Hepatocyte (in vitro differentiated cells): Measurements from ENCODE around the gene CAVIN1. TPM values are rescaled to one million over a fixed set of nuclear protein-coding genes. Genes with fewer than 3 reads are reported as not detected.
A peak's percentile ranks its signal among the peaks of the same experiment; 100 is the strongest.

Source experiments
- DNase-seq: peaks from one replicate; pipeline ENCODE4 v3.0.0-alpha.2; 2016; ENCODE audit warnings: low spot score
- H2AFZ ChIP-seq: fragments of 200-600 bp; sonication (generic); 2 replicates; pipeline ENCODE4 v1.6.0; 2016; ENCODE audit warnings: antibody characterized with exemption, mild to moderate bottlenecking
- H3K27ac ChIP-seq: fragments of 200-600 bp; sonication (generic); 2 replicates; pipeline ENCODE4 v1.5.1; 2016; ENCODE audit warnings: mild to moderate bottlenecking
- H3K27me3 ChIP-seq: fragments of 200-600 bp; sonication (generic); 2 replicates; pipeline ENCODE4 v1.6.1; 2016
- H3K36me3 ChIP-seq: fragments of 200-600 bp; sonication (generic); replicated peaks from 2 replicates; pipeline ENCODE4 v1.5.1; 2016; ENCODE audit warnings: low read depth; ENCODE audit not compliant: insufficient read depth
- H3K4me1 ChIP-seq: fragments of 200-600 bp; sonication (generic); 2 replicates; pipeline ENCODE4 v1.5.1; 2016; ENCODE audit warnings: mild to moderate bottlenecking, moderate library complexity; ENCODE audit not compliant: insufficient read depth
- H3K4me2 ChIP-seq: fragments of 200-600 bp; sonication (generic); 2 replicates; pipeline ENCODE4 v1.6.0; 2016
- H3K4me3 ChIP-seq: fragments of 200-600 bp; sonication (generic); 2 replicates; pipeline ENCODE4 v1.5.1; 2016; ENCODE audit warnings: mild to moderate bottlenecking
- H3K79me2 ChIP-seq: fragments of 200-600 bp; sonication (generic); 2 replicates; pipeline ENCODE4 v1.6.0; 2017; ENCODE audit warnings: mild to moderate bottlenecking
- H3K9me2 ChIP-seq: fragments of 200-600 bp; sonication (generic); replicated peaks from 2 replicates; pipeline ENCODE4 v1.6.0; 2017; ENCODE audit warnings: mild to moderate bottlenecking; ENCODE audit not compliant: insufficient read depth
- H3K9me3 ChIP-seq: fragments of 200-600 bp; sonication (generic); 2 replicates; pipeline ENCODE4 v1.5.1; 2016; ENCODE audit warnings: low read depth, mild to moderate bottlenecking
- H4K20me1 ChIP-seq: fragments of 200-600 bp; sonication (generic); 2 replicates; pipeline ENCODE4 v1.6.0; 2016; ENCODE audit warnings: mild to moderate bottlenecking; ENCODE audit not compliant: insufficient read depth, poor library complexity, severe bottlenecking
- CTCF ChIP-seq: fragments of 200-600 bp; sonication (generic); IDR thresholded peaks from 2 replicates; pipeline ENCODE4 v1.5.1; 2016; ENCODE audit warnings: antibody characterized with exemption, mild to moderate bottlenecking; ENCODE audit not compliant: poor library complexity
- EZH2 ChIP-seq: fragments of 200-600 bp; sonication (generic); IDR thresholded peaks from 2 replicates; pipeline ENCODE4 v1.6.1; 2016; ENCODE audit warnings: antibody characterized with exemption, mild to moderate bottlenecking, borderline replicate concordance
- EZH2phosphoT487 ChIP-seq: fragments of 200-600 bp; sonication (generic); IDR thresholded peaks from one replicate; pipeline ENCODE4 v1.6.1; 2018; ENCODE audit warnings: antibody characterized with exemption, mild to moderate bottlenecking, low read depth, moderate library complexity; ENCODE audit not compliant: unreplicated experiment, severe bottlenecking
- WGBS: methylation state at CpG from one replicate; pipeline ENCODE4 v1.1.6; 2016; ENCODE audit warnings: low lambda C conversion rate; ENCODE audit errors: missing lambda C conversion rate; 5-methylcytosine and 5-hydroxymethylcytosine counted together
- polyA plus RNA-seq: library from polyadenylated mRNA; unstranded; fragments of >200 nt; fragmentation: Nextera tagmentation; extraction: Ambion mirVana; gene quantifications from 2 replicates; pipeline ENCODE4 v1.2.1, GENCODE V29; 2016
- total RNA-seq: library from RNA; depleted of rRNA; stranded (reverse); fragments of >200 nt; gene quantifications from 2 replicates; pipeline ENCODE4 v1.2.3, GENCODE V29; 2014

CAVIN1 gene
- total and polyA plus RNA-seq, 2 experiments from 2014 or later, result 85.8 to 111 TPM

DNA sequence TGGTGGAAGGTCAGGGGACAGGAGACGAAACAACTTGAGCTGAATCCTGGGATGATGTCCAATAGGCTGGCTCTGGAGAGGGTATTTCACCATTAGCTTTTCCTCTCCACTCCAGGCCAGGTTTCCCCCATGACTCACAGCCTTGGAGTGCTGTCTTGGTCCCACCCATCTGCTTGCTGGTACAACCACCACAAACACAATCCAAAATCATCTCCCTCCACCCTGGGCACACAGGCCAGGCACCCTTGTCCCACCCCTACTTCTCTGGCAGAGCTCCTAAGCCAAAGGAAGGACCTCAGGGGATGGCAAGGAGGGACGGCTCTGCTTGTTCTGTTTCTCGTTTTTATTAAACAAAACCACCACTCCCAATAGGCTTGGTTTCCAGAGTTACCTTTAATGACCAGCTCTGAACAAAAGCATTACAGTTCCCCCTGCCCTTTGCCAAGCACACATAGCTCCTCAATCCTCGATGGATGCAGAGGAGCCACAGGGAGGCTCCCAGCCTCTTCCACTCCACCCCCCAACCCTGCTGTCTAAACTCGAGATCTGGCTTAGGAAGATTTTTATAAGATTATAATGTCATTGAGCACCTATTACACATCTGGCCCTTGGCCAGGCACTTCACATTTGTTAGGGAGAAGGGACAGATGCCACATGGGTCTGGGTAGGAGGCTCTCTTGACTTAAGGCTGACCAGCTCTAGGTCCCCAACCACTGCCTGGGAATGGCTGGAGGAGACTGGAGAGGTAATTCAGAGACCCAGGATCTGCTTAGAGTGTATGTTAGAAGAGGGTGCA is 13.3 kb downstream of the CAVIN1 start:
- peaks cover 13% of the 10 kb centered on the region for H4K20me1 ChIP-seq
- WGBS, result 35% methylated on average over 5 of the region's 5 CpGs
- no peaks in the 10 kb centered on the region for H3K36me3 ChIP-seq
- DNase-seq, result peak; percentile 54
- no peak overlapping the region for H3K4me2 ChIP-seq
- peaks cover 18% of the 10 kb centered on the region for H3K79me2 ChIP-seq
- H3K9me2 ChIP-seq, result no peaks in the 10 kb centered on the region
- peak overlapping the region; percentile 52 for H3K27ac ChIP-seq
- no peaks in the 10 kb centered on the region for H3K9me3 ChIP-seq
- H2AFZ ChIP-seq, result no peak overlapping the region
- TF ChIP-seq EZH2 (no peak), EZH2phosphoT487 (no peak), CTCF (no peak)
- H3K4me3 ChIP-seq, result no peak overlapping the region
- no peaks in the 10 kb centered on the region for H3K27me3 ChIP-seq
- no peaks in the 10 kb centered on the region for H3K4me1 ChIP-seq

DNA sequence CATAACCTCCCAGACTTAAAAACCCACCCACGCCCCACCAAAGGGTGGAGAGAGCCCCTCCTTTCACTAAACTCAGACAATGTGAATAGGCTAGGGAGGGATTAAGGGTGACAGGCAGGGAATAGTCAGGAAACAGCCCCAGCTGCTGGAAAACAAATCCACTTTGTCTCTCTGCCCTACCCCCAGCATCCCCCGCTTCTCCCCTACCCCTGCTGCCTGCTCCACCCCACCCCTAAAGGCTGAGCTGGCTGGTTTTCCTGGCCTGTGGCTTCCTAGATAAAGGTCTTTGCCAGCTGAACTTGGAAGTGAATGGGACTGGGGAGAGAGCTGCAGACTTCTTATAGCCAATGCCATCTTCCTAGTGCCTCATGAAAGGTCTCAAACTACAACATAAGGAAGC is 15.0 kb downstream of the CAVIN1 start:
- H3K9me3 ChIP-seq, result no peaks in the 10 kb centered on the region
- no peaks in the 10 kb centered on the region for H3K36me3 ChIP-seq
- no peak overlapping the region for H3K4me3 ChIP-seq
- DNase-seq, result no peak
- no peak for TF ChIP-seq EZH2phosphoT487
- TF ChIP-seq EZH2, result no peak
- no peak for TF ChIP-seq CTCF
- no peak overlapping the region for H3K27ac ChIP-seq
- H3K27me3 ChIP-seq, result no peaks in the 10 kb centered on the region
- H2AFZ ChIP-seq, result no peak overlapping the region
- 90% methylated on average over 1 of the region's 2 CpGs for WGBS
- peaks cover 13% of the 10 kb centered on the region for H3K79me2 ChIP-seq
- H3K4me2 ChIP-seq, result no peak overlapping the region
- H3K9me2 ChIP-seq, result no peaks in the 10 kb centered on the region
- H3K4me1 ChIP-seq, result peaks cover 6% of the 10 kb centered on the region
- H4K20me1 ChIP-seq, result peaks cover 10% of the 10 kb centered on the region

DNA sequence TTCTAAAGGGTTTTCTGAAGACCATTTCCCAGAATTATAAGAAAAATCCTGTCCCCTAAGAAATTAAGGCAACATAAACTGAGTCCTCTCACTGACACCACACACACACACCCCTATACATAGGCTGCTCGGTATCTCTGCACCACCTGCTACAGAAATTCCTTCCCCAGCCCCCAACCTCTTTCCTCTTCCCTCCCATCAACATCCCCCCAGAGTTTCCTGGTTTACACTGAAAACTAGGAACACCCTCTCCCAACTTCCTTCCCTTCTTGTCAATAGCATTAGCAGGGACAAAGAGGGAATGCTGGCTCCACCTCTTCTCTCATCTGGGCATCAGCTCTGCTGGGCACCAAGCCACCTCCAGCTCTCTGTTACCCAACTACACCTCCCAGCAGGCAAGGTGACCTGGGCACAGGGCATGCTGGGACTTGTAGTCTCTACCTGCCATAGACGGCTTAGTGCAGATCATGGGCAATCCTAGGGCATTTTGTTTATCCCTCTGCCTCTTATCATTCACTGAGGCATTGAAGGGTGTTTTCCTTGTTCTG is 15.7 kb downstream of the CAVIN1 start:
- H3K4me1 ChIP-seq, result peaks cover 10% of the 10 kb centered on the region

More for the DNA sequence above, 15.7 kb downstream of the CAVIN1 start:
- Histone ChIP-seq H3K4me3 (no peak overlapping the region), H4K20me1 (peaks cover 10% of the 10 kb centered on the region), H3K27ac (no peak overlapping the region), H3K4me2 (no peak overlapping the region), H3K9me2 (no peaks in the 10 kb centered on the region), H3K9me3 (no peaks in the 10 kb centered on the region), H3K27me3 (no peaks in the 10 kb centered on the region), H2AFZ (no peak overlapping the region), H3K79me2 (peaks cover 12% of the 10 kb centered on the region), H3K36me3 (no peaks in the 10 kb centered on the region)
- WGBS, result 40% methylated on average over 2 of the region's 2 CpGs
- no peak for TF ChIP-seq CTCF
- TF ChIP-seq EZH2phosphoT487, result no peak
- TF ChIP-seq EZH2, result no peak
- peak; percentile 76 for DNase-seq
